HG03159 (cell line): ENCODE data around the gene DCD.
"Not testable (repeated sequence)": the region's sequence is repeated elsewhere in the genome, so short reads cannot be mapped to it uniquely, and the experiment has no call there.

Source experiments
- ATAC-seq: cut with Tn5 transposase; IDR thresholded peaks from one replicate; pipeline ENCODE4 v1.9.1; 2021; ENCODE audit warnings: mild to moderate bottlenecking, moderate library complexity; ENCODE audit not compliant: unreplicated experiment

The DCD gene

DNA sequence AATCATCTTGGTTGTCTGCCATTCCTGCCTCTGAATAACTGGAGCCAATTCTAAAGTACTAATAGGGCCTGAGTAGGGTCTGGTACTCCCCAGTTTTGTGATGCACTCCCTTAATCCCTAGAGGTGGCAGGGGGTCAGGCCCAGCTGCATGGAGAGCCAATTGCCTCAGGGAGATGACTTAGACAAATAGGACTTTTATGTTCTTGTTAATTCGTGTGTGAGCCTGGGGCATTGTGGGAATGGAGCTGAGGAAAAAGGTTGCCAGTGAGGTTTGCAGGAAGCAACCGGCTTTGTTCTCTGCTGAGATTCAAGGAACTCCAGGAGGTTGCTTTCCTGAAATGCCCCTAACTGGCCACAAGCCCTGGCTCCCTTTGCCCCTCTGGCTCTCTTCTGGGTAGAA is 6.8 kb upstream of the DCD start:
- no peak for ATAC-seq

- no peak for ATAC-seq
Measured at GRCh38 chr12:54653025-54653424, 4.9 kb upstream of the DCD start.

DNA sequence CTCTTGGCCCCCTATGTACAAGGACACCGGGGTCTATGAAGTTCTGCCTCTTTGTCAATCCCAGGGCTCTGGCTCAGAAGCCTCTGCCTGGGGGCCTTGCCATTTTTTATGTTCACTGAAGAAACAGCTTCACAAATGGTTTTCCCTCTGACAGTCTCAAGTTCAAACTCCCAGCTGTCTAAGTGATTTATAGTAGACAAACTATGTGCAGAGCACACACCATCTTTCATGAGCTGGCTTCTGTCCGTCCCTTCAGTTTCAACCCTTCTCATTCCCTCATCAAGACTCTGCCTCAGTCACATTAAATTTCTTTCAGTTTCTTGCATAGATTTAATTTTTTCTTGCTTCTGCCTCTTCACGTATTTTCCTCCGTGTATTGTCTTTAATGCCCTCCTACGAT is 2.7 kb upstream of the DCD start:
- no peak for ATAC-seq

GRCh38 chr12:54650409-54650808 is 2.2 kb upstream of the DCD start:
- no peak for ATAC-seq

DNA sequence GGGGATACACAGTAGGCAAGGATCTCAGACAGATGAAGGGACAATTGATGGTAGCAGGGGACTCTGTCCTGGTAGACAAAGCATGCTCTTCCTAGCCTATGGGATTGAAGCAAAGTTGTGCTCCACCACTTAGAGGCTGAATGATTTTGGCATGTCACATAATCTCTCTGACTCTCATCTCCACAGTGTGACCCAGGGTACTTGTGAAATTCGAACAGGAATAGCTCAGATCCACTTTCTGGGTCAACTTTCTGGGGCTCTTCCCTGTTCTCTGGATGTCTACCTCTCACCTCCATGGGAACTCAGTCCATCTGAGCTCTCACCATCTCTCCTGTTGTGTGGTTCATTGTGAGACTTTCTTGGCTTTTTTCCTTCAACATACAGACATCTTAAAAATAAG is 1.7 kb upstream of the DCD start:
- no peak for ATAC-seq

DNA sequence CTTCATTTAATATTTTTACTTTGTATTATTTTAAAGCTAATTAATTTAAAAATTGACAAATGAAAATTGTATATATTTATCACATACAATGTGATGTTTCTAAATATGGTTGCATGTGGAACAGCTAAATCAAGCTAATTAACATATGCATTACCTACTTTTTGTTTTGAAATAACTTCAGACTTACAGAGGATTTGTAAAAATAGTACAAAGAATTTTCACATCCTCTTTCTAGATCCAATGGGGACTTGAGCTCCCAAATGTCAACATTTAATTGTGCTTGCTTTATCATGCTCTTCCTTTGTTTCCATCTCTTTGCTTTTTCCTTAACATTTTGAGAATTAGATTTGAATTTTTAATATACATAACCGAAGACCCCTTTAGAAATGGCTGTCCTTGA is 6.6 kb downstream of the DCD start:
- no peak for ATAC-seq

DNA sequence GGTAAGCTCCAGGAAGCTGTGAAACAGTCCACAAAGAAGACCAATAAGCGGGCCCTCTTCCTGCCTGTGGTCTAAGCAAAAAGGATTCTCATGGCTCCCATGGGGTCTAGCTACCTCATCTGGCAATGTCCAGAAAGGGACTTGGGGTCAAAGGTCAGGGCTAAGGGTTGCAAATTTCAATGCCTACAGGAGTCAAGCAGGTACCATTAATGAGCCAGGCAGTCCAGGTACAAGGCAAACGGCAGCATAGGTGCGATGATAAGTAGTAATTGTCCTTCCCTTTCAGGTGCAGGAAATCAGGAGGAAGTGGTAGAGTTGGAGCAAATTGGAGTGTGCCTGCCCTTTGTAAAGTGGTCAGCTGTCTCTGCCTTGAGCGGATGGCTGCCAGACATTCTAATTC is 7.1 kb downstream of the DCD start:
- no peak for ATAC-seq

DNA sequence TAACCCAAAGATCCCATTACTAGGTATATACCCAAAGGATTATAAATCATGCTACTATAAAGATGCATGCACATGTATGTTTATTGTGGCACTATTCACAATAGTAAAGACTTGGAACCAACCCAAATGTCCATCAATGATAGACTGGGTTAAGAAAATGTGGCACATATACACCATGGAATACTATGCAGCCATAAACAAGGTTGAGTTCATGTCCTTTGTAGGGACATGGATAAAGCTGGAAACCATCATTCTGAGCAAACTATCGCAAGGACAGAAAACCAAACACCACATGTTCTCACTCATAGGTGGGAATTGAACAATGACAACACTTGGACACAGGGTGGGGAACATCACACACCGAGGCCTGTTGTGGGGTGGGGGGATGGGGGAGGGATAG is 9.1 kb downstream of the DCD start:
- ATAC-seq, result not testable (repeated sequence)

DNA sequence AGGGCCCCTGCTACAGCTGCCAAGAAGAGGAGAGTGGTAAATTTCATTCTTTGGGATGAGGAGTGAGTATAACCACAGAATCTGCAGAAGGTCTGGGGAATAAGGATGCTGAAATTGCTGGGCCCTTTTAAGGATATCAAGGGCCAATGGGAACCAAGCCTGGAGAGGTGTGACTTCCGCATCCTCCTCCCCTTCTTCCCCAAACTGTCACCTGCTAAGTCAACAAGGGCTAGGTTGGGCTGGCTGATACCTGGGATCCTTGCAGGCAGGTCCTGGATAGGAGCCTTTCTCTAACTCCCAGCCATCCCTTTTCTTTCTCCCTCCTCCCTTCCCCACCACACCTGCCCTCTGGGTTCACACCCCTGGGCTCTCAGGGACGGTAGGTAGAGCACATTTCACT is 13.4 kb downstream of the DCD start, which contains the start of gene LACRT:
Gene LACRT, minus strand, starts transcription at position 101 of the 400 bp plus-strand sequence. Its CDS starts 54 bp downstream, at position 47.
- no peak for ATAC-seq

- ATAC-seq, result no peak
Measured at GRCh38 chr12:54631988-54632728, 16.0 kb downstream of the DCD start.

- no peak for ATAC-seq
Measured at GRCh38 chr12:54631551-54631950, 16.6 kb downstream of the DCD start.

GRCh38 chr12:54629925-54630324 is 18.2 kb downstream of the DCD start:
- no peak for ATAC-seq

DNA sequence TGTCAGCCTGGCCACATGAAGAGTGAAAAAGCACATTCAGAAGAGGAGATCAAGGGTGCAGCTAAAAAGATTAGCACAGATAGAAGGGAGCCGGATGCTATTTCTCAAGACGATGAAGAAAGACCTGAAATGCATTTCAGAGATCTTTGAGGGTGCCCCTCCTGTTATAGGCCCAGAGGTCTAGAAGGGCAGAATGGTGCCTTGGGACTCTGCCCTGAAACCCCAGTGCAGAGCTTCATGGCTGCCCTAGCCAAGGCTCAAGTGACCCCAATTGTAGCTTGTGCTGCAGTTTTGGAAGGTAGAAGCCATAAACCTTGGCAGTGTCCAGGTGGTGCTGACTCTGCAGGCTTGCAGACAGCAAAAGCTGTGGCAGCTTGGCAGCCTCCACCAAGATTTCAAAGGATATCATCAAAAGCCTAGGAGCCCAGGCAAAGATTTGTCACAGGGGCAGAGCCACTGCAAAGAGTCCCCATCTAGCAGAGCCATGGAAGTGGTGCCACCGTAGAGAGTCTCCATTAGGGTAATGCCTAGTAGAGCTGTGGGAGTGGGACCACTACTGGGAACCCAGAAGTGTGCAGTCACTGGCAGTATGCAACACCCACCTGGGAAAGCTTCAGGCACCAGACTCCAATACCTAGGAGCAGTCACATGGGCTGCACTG is 19.8 kb downstream of the DCD start:
- ATAC-seq, result no peak

- ATAC-seq, result no peak
Measured at GRCh38 chr12:54627304-54627703, 20.9 kb downstream of the DCD start.

GRCh38 chr12:54625598-54625997 is 22.6 kb downstream of the DCD start:
- ATAC-seq, result no peak

GRCh38 chr12:54624315-54625279 is 23.6 kb downstream of the DCD start:
- ATAC-seq, result no peak

GRCh38 chr12:54622463-54623183 is 25.5 kb downstream of the DCD start:
- ATAC-seq, result no peak

DNA sequence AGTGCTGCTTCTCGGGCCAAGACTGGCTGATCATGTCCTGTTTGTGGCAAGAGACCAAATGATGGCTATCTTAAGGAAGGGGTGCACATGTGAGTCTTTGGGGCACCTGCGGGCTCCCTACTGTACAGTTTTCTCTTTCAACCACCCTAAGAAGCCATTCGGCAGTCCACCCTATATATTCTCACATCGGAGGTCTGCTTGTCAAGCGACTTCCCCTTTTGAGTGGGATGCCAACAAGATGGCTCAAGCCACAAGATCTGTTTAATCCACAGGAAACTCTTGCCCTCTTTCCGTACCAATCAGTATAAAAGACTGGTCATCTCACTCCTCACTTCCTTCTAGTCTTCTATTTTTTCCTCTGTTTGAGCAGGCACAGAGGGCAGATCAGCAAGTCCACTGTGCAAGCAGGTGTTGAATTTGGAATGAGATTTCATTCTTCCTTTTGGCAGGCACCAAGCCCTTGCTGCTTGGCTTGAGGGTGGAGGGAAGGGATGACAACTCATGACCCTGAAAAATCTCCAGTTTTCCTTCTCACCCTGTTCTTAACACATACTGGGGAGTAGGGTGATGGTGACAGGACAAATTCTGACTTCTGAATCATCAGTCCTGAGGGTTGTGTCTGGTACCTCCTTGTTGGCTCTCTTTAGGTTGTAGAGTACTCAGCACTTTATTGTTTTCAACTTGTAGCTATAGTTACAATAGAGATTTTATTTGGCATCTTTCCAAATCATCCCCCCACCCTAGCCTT is 31.1 kb downstream of the DCD start:
- ATAC-seq, result no peak

GRCh38 chr12:54612225-54612750 is 35.9 kb downstream of the DCD start:
- no peak for ATAC-seq

DNA sequence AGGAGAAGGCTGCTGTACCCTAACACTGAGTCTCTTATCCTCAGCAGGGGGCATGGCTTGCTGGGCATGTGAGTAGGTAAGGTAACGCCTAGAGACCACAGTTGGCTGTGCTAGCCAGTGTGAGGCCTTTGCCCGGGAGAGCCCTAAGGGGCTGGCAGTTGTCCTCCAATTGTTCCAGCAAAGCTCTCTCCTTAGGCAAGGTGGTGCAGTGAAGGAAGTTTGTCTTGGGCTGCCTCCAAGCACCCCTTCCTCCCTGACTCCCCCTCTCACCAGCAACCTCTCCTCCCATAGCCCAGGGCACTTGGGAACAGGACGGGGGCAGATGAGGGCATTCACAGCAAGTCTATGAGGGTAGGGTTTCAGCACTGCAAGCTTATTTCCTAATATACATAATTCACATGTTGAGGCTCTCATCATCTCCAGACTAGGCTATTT is 36.4 kb downstream of the DCD start:
- no peak for ATAC-seq
